ENCODE results near the gene SLC22A31.

SLC22A31 gene

GRCh38 chr16:89184933-89185794 is 15.2 kb downstream of the SLC22A31 start:
- Histone ChIP-seq H4K20me1 (ENCODE audit: insufficient read depth, low read length) (no peaks in the 10 kb centered on the region), H3K4me3 (ENCODE audit: low read length) (no peak overlapping the region), H3K36me3 (replicated peaks; ENCODE audit: insufficient read depth, low read length) (no peaks in the 10 kb centered on the region), H3K27ac (ENCODE audit: low read length) (no peak overlapping the region), H3K9ac (ENCODE audit: low read length) (no peak overlapping the region), H3K9me3 (replicated peaks; ENCODE audit: insufficient read depth, low read length) (no peaks in the 10 kb centered on the region), H3K9me2 (replicated peaks; ENCODE audit: insufficient read depth, low read length) (no peaks in the 10 kb centered on the region), H3K4me1 (ENCODE audit: low read length) (no peaks in the 10 kb centered on the region), H3K4me2 (ENCODE audit: low read depth, low read length) (no peak overlapping the region), H2AFZ (ENCODE audit: low read length) (no peak overlapping the region), H3K27me3 (replicated peaks; ENCODE audit: insufficient read depth, low read length) (no peaks in the 10 kb centered on the region), H3K79me2 (ENCODE audit: low read length) (no peaks in the 10 kb centered on the region), H3F3A (ENCODE audit: insufficient read depth, low read length) (no peaks in the 10 kb centered on the region)
- no peak for TF ChIP-seq EZH2phosphoT487 (IDR thresholded peaks at IDR 0.05; ENCODE audit: low read length)
- DNase-seq, result no peak

GRCh38 chr16:89184677-89184932 is 15.7 kb downstream of the SLC22A31 start:
- H3K27ac ChIP-seq (ENCODE audit: low read length), result no peak overlapping the region
- H3K9me3 ChIP-seq (replicated peaks; ENCODE audit: insufficient read depth, low read length), result no peaks in the 10 kb centered on the region
- H3F3A ChIP-seq (ENCODE audit: insufficient read depth, low read length), result no peaks in the 10 kb centered on the region
- no peaks in the 10 kb centered on the region for H3K36me3 ChIP-seq (replicated peaks; ENCODE audit: insufficient read depth, low read length)
- no peaks in the 10 kb centered on the region for H3K9me2 ChIP-seq (replicated peaks; ENCODE audit: insufficient read depth, low read length)
- no peak for DNase-seq
- H3K4me1 ChIP-seq (ENCODE audit: low read length), result no peaks in the 10 kb centered on the region
- no peaks in the 10 kb centered on the region for H4K20me1 ChIP-seq (ENCODE audit: insufficient read depth, low read length)
- H3K27me3 ChIP-seq (replicated peaks; ENCODE audit: insufficient read depth, low read length), result no peaks in the 10 kb centered on the region
- no peaks in the 10 kb centered on the region for H3K79me2 ChIP-seq (ENCODE audit: low read length)
- H3K4me2 ChIP-seq (ENCODE audit: low read depth, low read length), result no peak overlapping the region
- no peak overlapping the region for H3K9ac ChIP-seq (ENCODE audit: low read length)
- no peak for TF ChIP-seq EZH2phosphoT487 (IDR thresholded peaks at IDR 0.05; ENCODE audit: low read length)
- no peak for TF ChIP-seq EZH2 (optimal IDR thresholded peaks at IDR 0.05; ENCODE audit: low read depth, low read length)
- no peak for TF ChIP-seq CTCF (IDR thresholded peaks at IDR 0.05; ENCODE audit: low read length)
- no peak overlapping the region for H2AFZ ChIP-seq (ENCODE audit: low read length)
- no peak overlapping the region for H3K4me3 ChIP-seq (ENCODE audit: low read length)

DNA sequence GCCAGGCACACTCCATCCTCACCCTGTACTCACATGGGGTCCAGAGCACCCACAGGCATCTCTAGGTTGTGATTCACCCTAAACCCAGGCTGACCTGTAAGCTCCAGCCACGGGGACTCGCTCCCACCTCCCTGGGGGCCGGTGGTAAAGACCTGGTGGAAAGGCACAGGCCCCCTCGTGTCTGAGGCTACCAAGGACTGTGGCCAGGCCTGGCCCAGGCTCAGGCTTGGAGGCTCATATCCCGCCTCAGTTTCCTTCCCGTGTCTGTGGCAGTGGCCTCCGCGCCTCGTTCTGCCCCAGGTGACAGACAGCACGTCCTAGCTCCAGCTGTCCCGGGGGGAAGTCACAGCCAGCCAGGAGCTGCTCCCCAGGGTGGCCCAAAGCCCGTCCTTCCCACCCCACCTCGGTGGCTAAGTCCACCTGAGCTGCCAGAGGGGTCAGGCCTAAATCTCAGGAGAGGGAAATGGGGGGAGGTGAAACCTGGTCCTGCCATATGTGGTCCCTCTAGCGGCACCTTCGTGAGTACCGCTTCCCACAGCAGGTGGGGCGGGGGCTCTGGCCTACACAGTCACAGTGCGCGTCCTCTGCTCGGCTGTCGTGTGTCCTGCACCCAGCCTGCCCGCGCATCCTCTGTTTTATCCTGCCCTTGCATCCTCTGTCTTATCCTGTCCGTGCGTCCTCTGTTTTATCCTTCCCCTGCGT is 16.2 kb downstream of the SLC22A31 start:
- H3K79me2 ChIP-seq (ENCODE audit: low read length), result no peaks in the 10 kb centered on the region
- no peak for DNase-seq
- H3K27me3 ChIP-seq (replicated peaks; ENCODE audit: insufficient read depth, low read length), result no peaks in the 10 kb centered on the region
- no peaks in the 10 kb centered on the region for H4K20me1 ChIP-seq (ENCODE audit: insufficient read depth, low read length)
- no peak overlapping the region for H3K4me3 ChIP-seq (ENCODE audit: low read length)
- H3K9ac ChIP-seq (ENCODE audit: low read length), result no peak overlapping the region
- no peaks in the 10 kb centered on the region for H3F3A ChIP-seq (ENCODE audit: insufficient read depth, low read length)
- H3K4me2 ChIP-seq (ENCODE audit: low read depth, low read length), result no peak overlapping the region
- H3K4me1 ChIP-seq (ENCODE audit: low read length), result no peaks in the 10 kb centered on the region
- no peaks in the 10 kb centered on the region for H3K9me3 ChIP-seq (replicated peaks; ENCODE audit: insufficient read depth, low read length)
- no peaks in the 10 kb centered on the region for H3K9me2 ChIP-seq (replicated peaks; ENCODE audit: insufficient read depth, low read length)
- H3K27ac ChIP-seq (ENCODE audit: low read length), result no peak overlapping the region
- TF ChIP-seq CTCF (IDR thresholded peaks at IDR 0.05; ENCODE audit: low read length), result no peak
- no peak for TF ChIP-seq EZH2phosphoT487 (IDR thresholded peaks at IDR 0.05; ENCODE audit: low read length)
- TF ChIP-seq EZH2 (optimal IDR thresholded peaks at IDR 0.05; ENCODE audit: low read depth, low read length), result no peak
- no peaks in the 10 kb centered on the region for H3K36me3 ChIP-seq (replicated peaks; ENCODE audit: insufficient read depth, low read length)
- no peak overlapping the region for H2AFZ ChIP-seq (ENCODE audit: low read length)

GRCh38 chr16:89183463-89183862 is 16.9 kb downstream of the SLC22A31 start:
- no peak overlapping the region for H3K9ac ChIP-seq (ENCODE audit: low read length)
- H3K9me3 ChIP-seq (replicated peaks; ENCODE audit: insufficient read depth, low read length), result no peaks in the 10 kb centered on the region
- TF ChIP-seq EZH2 (optimal IDR thresholded peaks at IDR 0.05; ENCODE audit: low read depth, low read length) (no peak), EZH2phosphoT487 (IDR thresholded peaks at IDR 0.05; ENCODE audit: low read length) (no peak), CTCF (IDR thresholded peaks at IDR 0.05; ENCODE audit: low read length) (no peak)
- no peak overlapping the region for H3K27ac ChIP-seq (ENCODE audit: low read length)
- H3K36me3 ChIP-seq (replicated peaks; ENCODE audit: insufficient read depth, low read length), result no peaks in the 10 kb centered on the region
- no peak overlapping the region for H2AFZ ChIP-seq (ENCODE audit: low read length)
- no peaks in the 10 kb centered on the region for H3K9me2 ChIP-seq (replicated peaks; ENCODE audit: insufficient read depth, low read length)
- DNase-seq, result no peak
- no peaks in the 10 kb centered on the region for H3K4me1 ChIP-seq (ENCODE audit: low read length)
- no peak overlapping the region for H3K4me3 ChIP-seq (ENCODE audit: low read length)
- H3K79me2 ChIP-seq (ENCODE audit: low read length), result no peaks in the 10 kb centered on the region
- H3F3A ChIP-seq (ENCODE audit: insufficient read depth, low read length), result no peaks in the 10 kb centered on the region
- no peaks in the 10 kb centered on the region for H4K20me1 ChIP-seq (ENCODE audit: insufficient read depth, low read length)
- no peaks in the 10 kb centered on the region; the same call in 1 of the 2 replicates for H3K27me3 ChIP-seq (replicated peaks; ENCODE audit: insufficient read depth, low read length)
- H3K4me2 ChIP-seq (ENCODE audit: low read depth, low read length), result no peak overlapping the region

Measured in MM.1S (cell line).